Gastroesophageal sphincter (tissue), 3 donors: ENCODE measurements around the gene DENND1B.

ENCODE experiments used
- EP300 ChIP-seq: sonication (generic); formaldehyde crosslinking; IDR thresholded peaks from one replicate; pipeline ENCODE4 v1.6.1; 2017; ENCODE audit warnings: antibody characterized with exemption, mild to moderate bottlenecking
- POLR2A ChIP-seq, 2 donors: fragments of 450-650 bp; IDR thresholded peaks; one replicate each; pipeline ENCODE4 v1.6.1; 2017; ENCODE audit warnings: antibody characterized with exemption in 2 of 2, mild to moderate bottlenecking in 2 of 2, moderate library complexity in 1 of 2
- POLR2AphosphoS5 ChIP-seq: sonication (generic); formaldehyde crosslinking; IDR thresholded peaks from one replicate; pipeline ENCODE4 v1.6.1; 2017; ENCODE audit warnings: antibody characterized with exemption
- TF ChIP-seq, protein P1 (sequence below), 4 experiments: fragments of 200-600 bp in 2 of 4; fragments of 450-650 bp in 2 of 4; sonication (generic) in 1 of 4; IDR thresholded peaks; one replicate each; pipeline ENCODE4 v1.5.1; 2017 to 2019; ENCODE audit warnings: antibody characterized with exemption in 4 of 4, mild to moderate bottlenecking in 2 of 4, moderate library complexity in 2 of 4

DNA sequence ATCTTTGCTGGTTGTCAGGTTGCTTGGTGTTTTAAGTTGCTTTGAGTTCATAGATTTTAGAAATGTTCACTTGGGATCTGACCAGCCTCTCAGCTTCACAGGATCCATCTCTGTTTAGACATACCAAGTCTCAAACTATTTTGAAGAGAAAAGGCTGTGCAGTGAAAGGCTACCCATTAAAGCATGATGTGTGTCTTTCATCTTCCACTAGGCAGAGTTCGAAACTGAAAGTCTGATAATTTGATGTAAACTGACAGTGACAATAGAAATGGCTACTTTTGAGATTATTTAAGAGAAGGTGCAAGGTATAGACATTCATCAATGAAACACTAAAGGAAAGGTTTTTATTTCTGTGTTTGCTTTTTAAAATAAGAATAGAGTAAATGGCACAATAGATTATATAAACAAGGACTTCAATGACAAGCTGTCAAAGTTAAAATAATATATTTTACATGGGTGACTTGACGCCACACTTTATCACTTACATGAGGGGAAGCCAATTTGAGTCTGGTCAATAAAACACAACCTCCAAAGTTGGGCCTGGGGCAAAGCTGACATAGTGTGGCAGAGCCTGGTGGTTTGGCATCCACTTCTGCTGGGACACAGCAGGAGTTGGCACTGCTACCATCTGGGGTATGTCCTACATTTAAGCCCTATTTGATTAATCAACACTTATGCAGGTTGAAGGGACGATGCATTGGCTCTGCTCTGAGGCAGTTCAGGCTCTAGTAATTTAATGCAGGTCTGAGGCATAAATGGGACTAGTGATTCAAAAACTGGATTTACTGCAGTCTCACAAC, 309.6 kb downstream of the DENND1B start:
- TF ChIP-seq POLR2AphosphoS5 = no peak
- TF ChIP-seq, protein P1, sequence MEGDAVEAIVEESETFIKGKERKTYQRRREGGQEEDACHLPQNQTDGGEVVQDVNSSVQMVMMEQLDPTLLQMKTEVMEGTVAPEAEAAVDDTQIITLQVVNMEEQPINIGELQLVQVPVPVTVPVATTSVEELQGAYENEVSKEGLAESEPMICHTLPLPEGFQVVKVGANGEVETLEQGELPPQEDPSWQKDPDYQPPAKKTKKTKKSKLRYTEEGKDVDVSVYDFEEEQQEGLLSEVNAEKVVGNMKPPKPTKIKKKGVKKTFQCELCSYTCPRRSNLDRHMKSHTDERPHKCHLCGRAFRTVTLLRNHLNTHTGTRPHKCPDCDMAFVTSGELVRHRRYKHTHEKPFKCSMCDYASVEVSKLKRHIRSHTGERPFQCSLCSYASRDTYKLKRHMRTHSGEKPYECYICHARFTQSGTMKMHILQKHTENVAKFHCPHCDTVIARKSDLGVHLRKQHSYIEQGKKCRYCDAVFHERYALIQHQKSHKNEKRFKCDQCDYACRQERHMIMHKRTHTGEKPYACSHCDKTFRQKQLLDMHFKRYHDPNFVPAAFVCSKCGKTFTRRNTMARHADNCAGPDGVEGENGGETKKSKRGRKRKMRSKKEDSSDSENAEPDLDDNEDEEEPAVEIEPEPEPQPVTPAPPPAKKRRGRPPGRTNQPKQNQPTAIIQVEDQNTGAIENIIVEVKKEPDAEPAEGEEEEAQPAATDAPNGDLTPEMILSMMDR (IDR thresholded peaks at IDR 0.05) = no peak
- TF ChIP-seq POLR2A (IDR thresholded peaks at IDR 0.05) = no peak
- TF ChIP-seq EP300 = no peak
